Measurements from ENCODE around the gene RXFP2. TPM values are rescaled to one million over a fixed set of nuclear protein-coding genes. Genes with fewer than 3 reads are reported as not detected.

The RXFP2 gene
- total and polyA plus RNA-seq, 2 donors (not counting 3 experiments of a cell fraction or from before 2014, with no cell fraction given), result not detected

DNA sequence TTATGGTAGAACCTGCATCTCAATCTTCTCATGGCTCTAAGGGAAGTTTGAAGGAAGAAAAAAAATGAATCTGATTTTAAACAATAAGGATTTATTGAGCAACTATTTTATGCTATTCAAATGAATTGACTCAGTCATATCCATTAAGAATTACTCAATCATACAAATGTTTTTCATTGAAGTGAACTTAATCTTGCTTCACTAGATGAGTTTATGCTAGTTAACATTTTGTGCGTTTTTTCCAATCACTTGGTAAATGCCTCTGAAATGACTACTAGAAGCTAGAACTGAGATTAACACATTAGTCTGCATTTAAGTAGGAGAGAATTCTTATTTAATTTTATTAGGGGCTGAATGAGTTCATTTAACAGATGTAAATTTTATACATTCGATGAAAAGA, 25.2 kb downstream of the RXFP2 start:
- Histone ChIP-seq H3K9me3 (replicated peaks; ENCODE audit: control insufficient read depth, insufficient read depth, low read length) (no peaks in the 10 kb centered on the region), H3K4me3 (replicated peaks in 1 of 3; ENCODE audit: insufficient read depth in 1 of 3, low read depth in 1 of 3, low read length in 3 of 3) (no peak overlapping the region), H3K4me2 (ENCODE audit: insufficient read depth, low read length) (no peak overlapping the region), H2AFZ (ENCODE audit: low read depth, low read length) (no peak overlapping the region), H3K36me3 (ENCODE audit: control insufficient read depth in 2 of 2, extremely low read depth in 1 of 2, insufficient read depth in 2 of 2, low read length in 2 of 2) (no peaks in the 10 kb centered on the region), H3K27ac (ENCODE audit: insufficient read depth, low read depth, low read length) (no peak overlapping the region), H3K79me2 (ENCODE audit: control insufficient read depth, insufficient read depth, low read length) (no peaks in the 10 kb centered on the region), H3K9me1 (replicated peaks; ENCODE audit: control insufficient read depth, extremely low read depth, insufficient read depth, low read length) (no peaks in the 10 kb centered on the region), H3K27me3 (ENCODE audit: control insufficient read depth in 2 of 2, insufficient read depth in 2 of 2, low read length in 2 of 2) (peaks cover 8 to 21% of the 10 kb centered on the region in 2 experiments), H3K9ac (replicated peaks; ENCODE audit: extremely low read depth, insufficient read depth, low read length) (no peak overlapping the region), H4K20me1 (replicated peaks; ENCODE audit: control insufficient read depth, extremely low read depth, insufficient read depth, low read length) (no peaks in the 10 kb centered on the region), H3K4me1 (ENCODE audit: control insufficient read depth, extremely low read depth, insufficient read depth, low read length) (no peaks in the 10 kb centered on the region)
- no peak for TF ChIP-seq POLR2AphosphoS5 (IDR thresholded peaks at IDR 0.05; ENCODE audit: insufficient read depth, low read depth, low read length)
- POLR2A ChIA-PET, result no interaction called here
- dilution Hi-C loops (cut with MboI; ENCODE audit: extremely low pct_ligation_motif_present, low sequenced_read_pairs) (no loop called here), intact Hi-C loops (cut with micrococcal nuclease) (no loop called here)
- CTCF ChIA-PET, result interaction anchor here (0.8 kb wide), 1 partner anchor 333 kb away, joined by 3 read pairs; no protein-coding TSS in a partner anchor
- no TSS peak for BruUV-seq (replicated peaks)
- DNase-seq (ENCODE audit: low read depth, low spot score) (no peak), FAIRE-seq (no peak)

DNA sequence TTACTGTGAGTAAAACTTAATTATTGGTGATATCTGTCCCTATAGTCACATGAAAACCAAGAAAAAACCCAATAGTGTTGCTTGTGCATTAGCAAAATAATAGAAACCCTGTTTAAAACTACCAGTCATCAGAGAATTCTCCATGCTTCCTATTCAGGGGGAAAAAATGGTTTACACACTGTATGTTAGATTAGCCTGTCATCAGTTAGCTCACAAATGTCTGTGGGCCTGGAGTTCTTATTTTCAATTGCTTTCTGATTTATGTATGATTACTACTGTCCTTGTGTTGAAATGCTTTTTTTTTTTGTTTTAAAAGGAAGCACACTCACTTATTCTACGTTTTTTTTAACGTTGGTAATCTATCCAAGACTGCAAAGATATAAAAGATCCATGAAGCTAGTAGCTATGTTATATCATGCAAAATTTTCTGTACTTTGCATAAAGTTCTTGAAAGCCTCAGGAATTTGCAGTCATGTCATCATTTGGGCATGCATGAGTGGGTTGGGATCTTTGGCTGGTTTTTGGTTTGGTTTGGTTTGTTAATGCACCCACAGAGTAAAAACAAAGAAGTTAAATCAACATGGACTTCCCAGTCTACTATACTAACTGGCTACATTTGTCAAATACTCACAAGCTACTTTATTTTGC, 25.9 kb downstream of the RXFP2 start:
- H3K4me2 ChIP-seq (ENCODE audit: insufficient read depth, low read length), result no peak overlapping the region
- H2AFZ ChIP-seq (ENCODE audit: low read depth, low read length), result no peak overlapping the region
- H3K36me3 ChIP-seq (ENCODE audit: control insufficient read depth in 2 of 2, extremely low read depth in 1 of 2, insufficient read depth in 2 of 2, low read length in 2 of 2), result no peaks in the 10 kb centered on the region
- ChIA-PET POLR2A (no interaction called here), CTCF (interaction anchor here (0.8 to 1.1 kb wide), 2 partner anchors 13 to 334 kb away, joined by 3 read pairs; no protein-coding TSS in a partner anchor)
- H3K9me1 ChIP-seq (replicated peaks; ENCODE audit: control insufficient read depth, extremely low read depth, insufficient read depth, low read length), result no peaks in the 10 kb centered on the region
- no peak overlapping the region for H3K9ac ChIP-seq (replicated peaks; ENCODE audit: extremely low read depth, insufficient read depth, low read length)
- H3K4me1 ChIP-seq (ENCODE audit: control insufficient read depth, extremely low read depth, insufficient read depth, low read length), result no peaks in the 10 kb centered on the region
- H3K4me3 ChIP-seq (replicated peaks in 1 of 3; ENCODE audit: insufficient read depth in 1 of 3, low read depth in 1 of 3, low read length in 3 of 3), result no peak overlapping the region
- TF ChIP-seq FOS (IDR thresholded peaks at IDR 0.05; ENCODE audit: borderline replicate concordance, insufficient read depth, low read length) (no peak), EZH2 (IDR thresholded peaks at IDR 0.05; ENCODE audit: borderline replicate concordance, low read depth, low read length, severe bottlenecking) (no peak), POLR2AphosphoS5 (IDR thresholded peaks at IDR 0.05; ENCODE audit: insufficient read depth, low read depth, low read length) (no peak)
- TF ChIP-seq, protein P1, sequence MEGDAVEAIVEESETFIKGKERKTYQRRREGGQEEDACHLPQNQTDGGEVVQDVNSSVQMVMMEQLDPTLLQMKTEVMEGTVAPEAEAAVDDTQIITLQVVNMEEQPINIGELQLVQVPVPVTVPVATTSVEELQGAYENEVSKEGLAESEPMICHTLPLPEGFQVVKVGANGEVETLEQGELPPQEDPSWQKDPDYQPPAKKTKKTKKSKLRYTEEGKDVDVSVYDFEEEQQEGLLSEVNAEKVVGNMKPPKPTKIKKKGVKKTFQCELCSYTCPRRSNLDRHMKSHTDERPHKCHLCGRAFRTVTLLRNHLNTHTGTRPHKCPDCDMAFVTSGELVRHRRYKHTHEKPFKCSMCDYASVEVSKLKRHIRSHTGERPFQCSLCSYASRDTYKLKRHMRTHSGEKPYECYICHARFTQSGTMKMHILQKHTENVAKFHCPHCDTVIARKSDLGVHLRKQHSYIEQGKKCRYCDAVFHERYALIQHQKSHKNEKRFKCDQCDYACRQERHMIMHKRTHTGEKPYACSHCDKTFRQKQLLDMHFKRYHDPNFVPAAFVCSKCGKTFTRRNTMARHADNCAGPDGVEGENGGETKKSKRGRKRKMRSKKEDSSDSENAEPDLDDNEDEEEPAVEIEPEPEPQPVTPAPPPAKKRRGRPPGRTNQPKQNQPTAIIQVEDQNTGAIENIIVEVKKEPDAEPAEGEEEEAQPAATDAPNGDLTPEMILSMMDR (IDR thresholded peaks at IDR 0.05; ENCODE audit: extremely low read depth in 1 of 2, insufficient read depth in 1 of 2, low read depth in 1 of 2, low read length in 2 of 2), result no peak
- TF ChIP-seq, protein P2, sequence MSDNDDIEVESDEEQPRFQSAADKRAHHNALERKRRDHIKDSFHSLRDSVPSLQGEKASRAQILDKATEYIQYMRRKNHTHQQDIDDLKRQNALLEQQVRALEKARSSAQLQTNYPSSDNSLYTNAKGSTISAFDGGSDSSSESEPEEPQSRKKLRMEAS (IDR thresholded peaks at IDR 0.05; ENCODE audit: insufficient read depth, insufficient read length), result no peak
- H3K27ac ChIP-seq (ENCODE audit: insufficient read depth, low read depth, low read length), result no peak overlapping the region
- H3K9me3 ChIP-seq (replicated peaks; ENCODE audit: control insufficient read depth, insufficient read depth, low read length), result no peaks in the 10 kb centered on the region
- H3K79me2 ChIP-seq (ENCODE audit: control insufficient read depth, insufficient read depth, low read length), result no peaks in the 10 kb centered on the region
- BruUV-seq (replicated peaks), result no TSS peak
- peaks cover 11 to 22% of the 10 kb centered on the region in 2 experiments for H3K27me3 ChIP-seq (ENCODE audit: control insufficient read depth in 2 of 2, insufficient read depth in 2 of 2, low read length in 2 of 2)
- dilution Hi-C loops (cut with MboI; ENCODE audit: extremely low pct_ligation_motif_present, low sequenced_read_pairs) (no loop called here), intact Hi-C loops (cut with micrococcal nuclease) (no loop called here)
- DNase-seq (ENCODE audit: low read depth, low spot score) (no peak), FAIRE-seq (no peak)
- H4K20me1 ChIP-seq (replicated peaks; ENCODE audit: control insufficient read depth, extremely low read depth, insufficient read depth, low read length), result no peaks in the 10 kb centered on the region

All from endothelial cell of umbilical vein (primary cell).